HG03565 (cell line): Measurements from ENCODE around the gene ZNF785.
"Not testable (repeated sequence)": the region's sequence is repeated elsewhere in the genome, so short reads cannot be mapped to it uniquely, and the experiment has no call there.

Source experiments
- ATAC-seq: cut with Tn5 transposase; IDR thresholded peaks from one replicate; pipeline ENCODE4 v1.9.1; 2021; ENCODE audit warnings: mild to moderate bottlenecking, moderate library complexity; ENCODE audit not compliant: unreplicated experiment

ZNF785 gene

DNA sequence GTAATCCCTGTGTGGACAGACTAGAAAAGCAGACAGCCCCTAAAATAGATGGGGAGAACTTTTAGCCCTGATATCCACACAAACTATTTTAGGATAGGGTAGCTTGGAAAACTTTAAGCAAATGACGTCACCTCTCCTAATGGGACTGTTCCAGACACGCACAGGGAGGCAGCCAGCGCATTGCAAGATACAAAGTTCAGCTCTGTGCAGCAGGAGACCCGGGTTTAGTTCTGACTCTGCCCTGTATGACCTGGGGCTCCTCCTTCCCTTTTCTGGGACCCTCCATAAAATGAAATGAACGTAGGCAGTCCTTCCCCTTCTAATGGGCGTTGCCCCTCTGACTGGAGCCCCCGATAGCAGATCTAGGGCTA lies 18.4 kb upstream of the ZNF785 start:
- ATAC-seq = no peak

DNA sequence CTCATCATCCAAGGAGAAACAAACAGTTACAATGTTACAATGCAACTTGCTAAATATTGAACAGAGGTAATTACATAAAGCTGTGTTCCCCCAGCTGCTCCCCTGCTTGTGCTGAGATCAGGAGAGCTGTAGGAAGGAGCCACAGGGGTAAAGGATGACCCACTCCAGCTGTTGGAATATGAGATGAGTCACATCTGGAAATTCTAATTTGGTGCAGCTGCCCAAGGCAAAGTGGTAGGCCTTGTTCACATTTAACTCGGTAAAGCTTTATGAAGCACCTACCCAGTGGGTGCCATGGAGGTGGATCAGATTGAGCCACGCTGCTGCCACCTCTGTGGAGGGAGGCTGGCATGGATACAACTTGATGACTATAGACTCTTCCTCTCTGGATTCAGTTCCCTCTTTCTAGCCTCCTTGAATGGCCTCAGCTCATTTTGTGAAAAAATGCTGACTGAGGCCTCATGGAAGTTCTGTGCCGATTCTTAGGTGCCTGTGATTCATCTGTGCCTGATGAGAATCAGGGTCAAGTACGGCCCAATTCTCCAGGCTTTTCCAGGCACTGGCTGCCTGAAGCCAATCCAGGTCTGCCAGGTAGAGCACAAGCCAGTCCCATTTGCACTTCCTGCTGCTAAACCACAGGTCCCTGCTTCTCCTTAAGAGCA lies 17.2 kb upstream of the ZNF785 start:
- no peak for ATAC-seq

DNA sequence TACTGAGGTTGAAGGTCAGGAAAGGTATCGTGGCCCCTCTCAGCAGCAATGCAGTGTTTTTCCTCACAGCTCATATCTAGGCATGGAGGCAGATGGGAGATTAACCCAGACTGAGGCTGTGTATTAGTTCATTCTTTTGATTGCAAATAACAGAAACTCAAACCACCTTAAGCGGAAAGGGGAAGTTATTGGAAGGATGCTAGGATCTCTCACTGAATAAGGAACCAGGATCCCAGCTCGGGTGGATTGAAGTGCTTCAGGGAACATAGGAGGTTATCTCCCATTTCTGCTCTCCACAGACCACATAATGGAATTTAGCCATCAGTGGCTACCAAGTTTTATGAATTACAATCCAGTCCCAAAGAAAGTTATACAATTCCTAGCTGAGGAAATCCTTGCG lies 16.5 kb upstream of the ZNF785 start:
- no peak for ATAC-seq

DNA sequence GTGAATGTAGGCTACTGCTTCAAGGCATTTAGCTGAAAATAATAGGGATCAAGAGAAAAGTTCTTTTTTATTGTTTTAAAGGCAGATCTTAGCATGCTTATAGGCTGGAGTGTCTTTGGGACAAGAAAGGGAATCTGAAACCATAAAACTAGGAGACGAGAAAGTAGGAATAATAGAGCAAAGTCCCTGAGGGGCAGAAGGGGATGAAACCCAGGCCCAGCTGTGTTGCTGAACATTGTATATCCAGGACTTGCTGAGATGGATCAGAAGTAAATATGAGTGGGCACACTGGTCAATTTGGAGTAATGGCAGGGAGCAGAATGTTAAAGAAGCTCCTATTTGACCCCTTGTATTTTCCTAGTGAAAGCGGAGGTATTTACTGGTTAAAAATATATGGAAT lies 15.4 kb upstream of the ZNF785 start:
- ATAC-seq = no peak

DNA sequence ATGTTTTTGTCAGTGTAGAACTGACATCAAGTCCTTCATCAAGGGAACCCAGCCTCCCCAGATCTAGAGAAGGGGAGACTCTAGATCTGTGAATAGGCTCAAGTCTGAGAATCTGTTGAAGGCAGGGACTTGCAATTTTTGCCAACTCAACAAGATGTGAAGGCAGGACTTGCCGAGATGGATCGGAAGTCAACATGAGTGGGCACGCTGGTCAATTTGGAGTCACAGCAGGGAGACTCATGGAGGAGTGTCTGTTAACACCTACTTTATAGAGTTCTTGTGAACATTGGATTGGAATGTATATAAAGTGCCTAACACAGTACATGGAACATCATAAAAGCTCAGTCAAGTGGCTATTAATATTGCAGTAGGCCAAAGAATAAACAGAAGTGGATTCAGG lies 14.7 kb upstream of the ZNF785 start:
- ATAC-seq = no peak

DNA sequence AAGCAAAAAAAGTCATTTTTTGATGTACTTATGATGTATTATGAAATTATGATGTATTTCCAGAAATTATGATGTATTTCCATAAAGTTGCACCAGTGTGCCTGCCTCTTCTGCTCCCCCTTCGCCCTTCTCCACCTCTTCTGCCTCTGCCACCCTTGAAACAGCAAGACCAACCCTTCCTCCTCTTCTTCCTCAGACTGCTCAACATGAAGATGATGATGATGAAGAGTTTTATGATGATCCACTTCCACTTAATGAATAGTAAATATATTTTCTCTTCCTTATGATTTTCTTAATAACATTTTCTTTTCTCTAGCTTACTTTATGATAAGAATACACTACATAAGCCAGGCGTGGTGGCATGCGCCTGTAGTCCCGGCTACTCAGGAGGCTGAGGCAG lies 7.4 kb upstream of the ZNF785 start:
- no peak for ATAC-seq

DNA sequence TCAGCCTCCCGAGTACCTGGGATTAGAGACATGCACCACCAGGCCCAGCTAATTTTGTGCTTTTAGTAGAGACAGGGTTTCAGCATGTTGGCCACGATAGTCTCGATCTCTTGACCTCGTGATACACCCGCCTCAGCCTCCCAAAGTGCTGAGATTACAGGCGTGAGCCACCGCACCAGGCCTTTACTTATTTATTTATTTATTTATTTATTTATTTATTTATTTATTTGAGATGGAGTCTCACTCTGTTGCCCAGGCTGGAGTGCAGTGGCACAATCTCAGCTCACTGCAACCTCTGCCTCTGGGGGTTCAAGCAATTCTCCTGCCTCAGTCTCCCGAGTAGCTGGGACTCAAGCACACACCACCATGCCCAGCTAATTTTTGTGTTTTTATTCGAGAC lies 5.4 kb upstream of the ZNF785 start:
- ATAC-seq = not testable (repeated sequence)

DNA sequence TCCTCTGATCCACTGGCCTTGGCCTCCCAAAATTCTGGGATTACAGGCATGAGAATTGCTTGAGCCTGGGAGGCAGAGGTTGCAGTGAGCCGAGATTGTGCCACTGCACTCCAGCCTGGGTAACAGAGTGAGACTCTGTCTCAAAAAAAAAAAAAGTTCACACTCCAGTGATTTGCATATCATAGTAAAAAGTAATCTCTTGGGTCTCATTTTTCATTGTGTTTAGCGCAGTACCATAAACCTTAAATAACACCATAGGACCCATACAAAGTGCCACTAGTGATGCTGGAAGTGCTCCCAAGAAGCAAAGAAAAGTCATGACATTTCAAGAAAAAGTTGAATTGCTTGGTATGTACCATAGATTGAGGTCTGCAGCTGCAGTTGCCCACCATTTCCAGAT lies 4.1 kb upstream of the ZNF785 start:
- not testable (repeated sequence) for ATAC-seq

DNA sequence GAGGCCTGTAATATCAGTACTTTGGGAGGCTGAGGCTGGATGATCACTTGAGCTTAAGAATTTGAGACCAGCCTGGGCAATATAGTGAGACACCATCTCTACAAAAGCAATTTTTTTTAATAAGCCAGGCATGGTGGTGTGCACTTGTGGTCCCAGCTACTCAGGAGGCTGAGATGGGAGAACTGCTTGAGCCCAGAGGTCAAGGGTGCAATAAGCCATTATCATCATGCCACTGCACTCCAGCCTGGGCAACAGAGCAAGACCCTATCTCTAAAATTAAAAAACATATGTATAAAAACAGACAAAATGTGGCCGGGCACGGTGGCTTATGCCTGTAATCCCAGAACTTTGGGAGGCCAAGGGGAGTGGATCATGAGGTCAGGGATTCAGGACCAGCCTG lies 3.2 kb upstream of the ZNF785 start:
- no peak for ATAC-seq

DNA sequence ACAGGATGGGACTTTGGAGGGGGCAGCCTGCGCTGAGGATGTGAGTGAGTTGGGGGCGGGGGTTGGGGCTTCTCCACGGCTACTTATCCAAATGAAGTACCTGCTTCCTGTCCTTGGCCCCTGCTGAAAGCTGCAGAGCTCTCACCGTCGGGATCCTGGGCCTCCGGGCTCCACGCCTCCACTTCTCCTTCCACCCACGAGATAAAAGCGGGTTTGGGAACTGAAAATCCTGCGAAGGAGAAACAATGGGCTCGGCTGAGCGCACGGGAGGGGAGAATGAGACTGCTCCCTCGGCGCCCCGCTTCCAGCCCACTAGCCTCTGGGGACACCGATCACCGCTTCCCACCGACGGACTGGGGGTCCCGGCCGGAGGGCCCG lies 486 bp downstream of the ZNF785 start:
- ATAC-seq = no peak

DNA sequence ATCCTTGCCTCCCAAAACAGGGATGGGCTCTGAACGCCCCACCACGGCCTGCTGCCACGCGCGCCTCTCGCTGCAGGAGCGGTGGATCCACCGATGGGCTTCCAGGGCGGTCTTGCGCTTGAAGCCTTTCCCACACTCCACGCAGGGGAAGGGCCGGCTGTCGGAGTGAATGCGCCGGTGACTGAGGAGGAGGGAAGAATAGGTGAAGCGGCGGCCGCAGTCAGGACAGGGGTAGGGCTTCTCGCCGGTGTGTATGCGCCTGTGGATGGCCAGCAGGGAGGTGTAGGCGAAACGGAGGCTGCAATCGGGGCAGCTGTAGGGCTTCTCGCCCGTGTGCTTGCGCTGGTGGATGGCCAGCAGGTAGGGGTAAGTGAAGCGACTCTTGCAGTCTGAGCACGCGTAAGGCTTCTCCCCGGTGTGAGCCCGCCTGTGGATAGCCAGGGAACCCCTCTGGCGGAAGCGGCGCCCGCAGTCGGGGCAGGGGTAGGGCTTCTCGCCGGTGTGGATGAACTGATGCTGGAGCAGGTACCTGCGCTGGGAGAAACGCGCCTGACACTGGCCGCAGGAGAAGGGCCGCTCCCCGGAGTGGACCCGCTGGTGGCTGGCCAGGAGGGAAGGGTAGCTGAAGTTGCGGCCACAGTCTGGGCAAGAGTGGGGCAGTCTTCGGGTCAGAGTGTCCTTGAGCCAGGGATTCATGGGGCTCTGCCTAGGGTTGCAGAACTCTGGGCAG lies 2.7 kb downstream of the ZNF785 start:
- no peak for ATAC-seq

DNA sequence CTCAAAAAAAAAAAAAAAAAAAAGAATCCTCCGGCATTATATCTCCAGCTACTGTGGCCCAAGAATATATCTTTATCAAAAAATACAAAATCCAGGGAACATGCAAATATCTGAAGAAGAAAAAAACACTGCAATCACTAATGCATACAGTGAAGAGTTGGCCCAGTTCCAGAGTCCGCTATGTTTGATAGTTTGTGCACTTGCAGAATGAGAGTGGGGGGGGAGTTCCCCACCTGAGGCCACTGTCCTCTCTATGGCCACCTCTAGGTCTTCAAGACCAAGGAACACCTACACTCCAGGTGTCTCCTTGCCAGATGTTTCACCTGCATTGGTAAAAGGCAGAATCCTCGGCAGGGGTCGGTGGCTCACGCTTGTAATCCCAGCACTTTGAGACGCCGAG lies 4.0 kb downstream of the ZNF785 start:
- ATAC-seq = no peak

DNA sequence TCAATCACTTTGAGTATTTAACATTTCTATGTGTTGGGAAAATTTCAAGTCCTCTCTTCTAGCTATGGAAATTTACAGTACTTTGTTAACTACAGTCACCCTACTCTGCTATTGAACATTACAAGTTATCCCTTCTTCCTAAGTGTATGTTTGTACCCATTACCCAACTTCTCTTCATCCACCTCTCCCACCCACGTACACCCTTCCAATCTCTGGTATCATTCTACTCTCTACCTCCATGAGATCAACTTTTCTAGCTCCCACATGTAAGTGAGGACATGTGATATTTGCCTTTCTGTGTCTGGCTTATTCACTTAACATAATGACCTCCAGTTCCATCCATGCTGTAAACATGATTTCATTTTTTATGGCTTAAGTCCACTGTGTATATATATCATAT lies 10.8 kb downstream of the ZNF785 start:
- no peak for ATAC-seq

DNA sequence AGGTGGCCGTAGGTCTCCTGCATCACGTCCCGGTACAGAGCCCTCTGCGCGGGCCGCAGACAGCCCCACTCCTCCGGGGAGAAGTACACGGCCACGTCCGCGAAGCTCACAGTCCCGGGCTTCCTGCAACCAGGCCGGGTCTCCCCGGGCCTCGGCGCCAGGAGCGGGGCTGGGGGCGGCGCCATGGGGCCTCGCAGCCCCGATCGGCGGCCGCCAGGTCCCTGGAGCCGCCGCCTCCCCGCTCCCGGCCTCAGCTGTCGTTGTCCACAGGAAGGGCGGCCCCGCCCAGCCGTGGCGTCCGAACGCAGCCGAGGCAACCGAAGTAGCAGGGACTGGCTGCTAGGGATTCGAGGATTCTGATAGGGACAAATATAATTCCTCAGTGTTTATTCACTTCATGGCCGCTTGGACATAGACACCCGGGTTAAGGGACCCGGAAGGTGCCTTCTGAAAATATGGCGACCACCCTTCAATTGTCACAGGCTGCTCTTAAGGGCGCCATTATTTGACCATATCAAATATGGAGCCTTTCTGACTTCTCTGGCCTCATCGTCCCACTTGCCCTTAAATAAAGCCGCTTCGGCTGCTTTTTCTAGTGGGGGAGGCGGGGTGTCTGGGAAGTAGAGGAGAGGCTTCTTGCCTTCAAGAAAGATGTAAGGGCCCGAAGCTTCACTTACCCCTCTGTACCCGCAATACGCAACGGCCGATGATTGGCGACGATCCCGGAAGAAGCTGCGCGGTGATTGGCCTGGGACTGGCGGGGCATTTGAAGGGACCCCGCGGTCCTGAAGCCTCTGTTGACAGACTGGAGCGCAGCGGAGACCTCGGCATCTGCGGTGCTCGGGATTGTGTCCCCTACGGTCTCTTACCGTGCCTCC lies 13.8 kb downstream of the ZNF785 start, which contains the start of gene ZNF688:
Gene ZNF688 (minus strand): TSS at position 270 of the 878 bp plus-strand sequence. CDS start 85 bp downstream, at position 185.
- ATAC-seq = peak; percentile 52

DNA sequence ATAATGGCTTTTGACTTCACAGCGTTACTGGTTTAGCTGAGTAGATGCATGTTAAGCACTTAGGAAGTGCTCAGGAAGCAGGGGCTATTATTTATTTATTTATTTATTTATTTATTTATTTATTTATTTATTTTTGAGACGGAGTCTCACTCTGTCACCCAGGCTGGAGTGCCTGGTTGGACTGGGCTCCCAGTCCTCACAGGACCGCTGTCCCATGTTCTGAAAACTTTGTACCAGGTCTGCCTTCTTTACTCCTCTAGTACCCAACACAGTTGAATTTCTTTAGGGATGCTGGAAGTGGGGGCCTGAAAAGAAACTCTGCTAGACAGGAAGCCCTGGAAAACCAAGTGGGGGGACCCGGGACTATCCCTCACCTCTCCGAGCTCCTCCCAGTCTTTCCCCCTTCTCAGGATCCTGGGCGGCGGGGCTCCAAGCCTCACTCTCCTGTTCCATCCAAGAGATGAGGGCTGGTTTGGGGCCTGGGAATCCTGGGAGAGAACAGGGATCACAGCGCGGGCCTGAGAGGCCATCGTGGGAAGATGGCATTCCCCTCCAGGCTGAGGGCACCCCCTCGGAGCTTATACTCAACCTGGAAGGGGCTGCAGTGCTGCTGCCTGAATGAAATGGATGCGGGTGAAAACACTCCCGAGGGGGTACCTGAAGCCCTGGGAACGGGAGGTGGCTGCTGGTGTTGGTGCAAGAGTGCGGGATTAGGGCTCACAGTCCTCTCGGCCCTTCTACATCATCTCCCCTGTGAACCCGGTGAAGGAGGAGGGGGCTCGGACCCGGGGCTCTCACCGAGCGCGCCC lies 14.7 kb downstream of the ZNF785 start:
- ATAC-seq = no peak

DNA sequence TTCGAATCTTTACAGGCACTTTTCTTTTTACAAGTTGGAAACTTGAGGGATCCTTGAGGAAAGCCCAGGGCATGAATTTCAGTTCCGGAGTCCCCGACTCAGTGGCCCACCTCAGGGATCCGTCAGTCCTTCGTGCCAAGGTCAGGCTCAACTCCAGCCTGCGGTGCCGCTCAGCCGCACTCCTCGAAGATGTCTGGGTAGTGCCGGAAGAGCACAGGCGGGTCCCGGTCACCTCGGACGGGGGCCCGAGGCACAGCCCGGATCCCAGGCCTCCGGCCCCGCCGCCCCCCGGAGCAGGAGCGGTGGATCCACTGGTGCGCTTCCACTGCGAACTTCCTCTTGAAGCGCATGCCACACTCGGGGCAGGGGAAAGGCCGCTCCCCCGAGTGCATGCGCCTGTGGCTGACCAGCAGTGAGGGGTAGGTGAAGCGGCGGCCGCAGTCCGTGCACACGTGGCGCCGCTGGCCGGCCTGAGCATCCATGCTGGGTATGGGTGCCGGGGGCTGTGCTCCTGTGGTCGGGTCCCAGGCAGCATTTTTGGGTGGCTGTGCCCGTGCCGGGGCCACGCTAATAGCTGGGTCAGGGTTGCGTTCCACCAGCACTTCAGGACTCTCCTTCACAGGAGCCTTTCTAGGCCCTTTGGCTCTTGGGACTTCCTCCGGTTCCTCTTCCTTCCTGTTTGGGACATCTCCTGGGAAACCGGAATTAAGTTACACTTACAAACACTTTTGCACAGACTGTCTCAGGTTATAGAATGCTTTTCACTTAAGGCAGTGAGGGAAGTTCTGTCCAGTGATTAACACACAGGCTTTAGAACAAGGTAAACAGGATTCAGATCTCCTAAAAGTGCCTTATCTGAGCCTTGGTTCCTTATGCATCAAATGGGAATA lies 15.5 kb downstream of the ZNF785 start:
- ATAC-seq = no peak

DNA sequence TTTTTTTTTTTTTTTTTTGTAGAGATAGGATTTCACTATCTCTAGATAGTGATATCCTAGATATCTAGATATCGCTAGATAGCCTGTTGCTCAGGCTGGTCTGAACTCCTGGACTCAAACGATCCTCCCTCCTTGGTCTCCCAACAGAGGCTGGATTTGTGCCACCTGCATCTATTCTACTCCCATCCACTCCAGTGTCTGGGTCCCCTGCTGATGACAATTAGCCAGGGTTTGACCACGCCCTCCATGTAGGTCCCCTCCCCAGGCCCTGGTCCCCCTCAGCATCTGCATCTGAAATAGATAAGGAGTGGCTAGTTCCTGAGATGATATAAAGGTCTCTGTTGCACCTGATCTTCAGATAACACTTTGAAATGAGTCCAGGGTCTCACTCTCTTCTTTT lies 16.2 kb downstream of the ZNF785 start:
- no peak for ATAC-seq

DNA sequence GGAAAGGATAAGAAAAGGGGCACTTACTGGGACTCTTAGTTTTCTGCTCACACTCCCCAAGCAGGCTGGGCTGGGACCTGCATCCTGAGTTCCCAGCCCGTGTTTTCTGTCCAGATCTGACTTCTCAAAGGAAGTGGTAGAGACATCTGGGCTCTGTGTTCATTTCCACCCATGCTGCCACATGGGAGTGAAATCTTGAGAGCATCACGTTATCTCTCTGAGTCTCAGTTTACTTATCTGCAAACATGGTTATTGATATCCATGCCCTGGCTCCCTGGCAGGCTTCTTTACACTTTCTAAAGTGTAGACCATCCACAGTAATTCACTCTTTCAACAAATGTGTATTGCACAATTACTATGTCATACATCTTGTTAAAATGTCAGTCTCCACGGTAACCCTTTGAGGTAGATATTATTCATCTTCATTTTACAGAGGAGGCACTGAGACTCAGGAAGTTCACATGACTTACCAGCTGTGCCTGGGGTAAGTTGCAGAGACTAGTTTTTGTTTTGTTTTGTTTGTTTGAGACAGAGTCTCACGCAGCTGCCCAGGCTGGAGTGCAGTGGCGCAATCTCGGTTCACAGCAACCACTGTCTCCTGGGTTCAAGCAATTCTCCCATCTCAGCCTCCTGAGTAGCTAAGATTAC lies 17.4 kb downstream of the ZNF785 start:
- no peak for ATAC-seq

DNA sequence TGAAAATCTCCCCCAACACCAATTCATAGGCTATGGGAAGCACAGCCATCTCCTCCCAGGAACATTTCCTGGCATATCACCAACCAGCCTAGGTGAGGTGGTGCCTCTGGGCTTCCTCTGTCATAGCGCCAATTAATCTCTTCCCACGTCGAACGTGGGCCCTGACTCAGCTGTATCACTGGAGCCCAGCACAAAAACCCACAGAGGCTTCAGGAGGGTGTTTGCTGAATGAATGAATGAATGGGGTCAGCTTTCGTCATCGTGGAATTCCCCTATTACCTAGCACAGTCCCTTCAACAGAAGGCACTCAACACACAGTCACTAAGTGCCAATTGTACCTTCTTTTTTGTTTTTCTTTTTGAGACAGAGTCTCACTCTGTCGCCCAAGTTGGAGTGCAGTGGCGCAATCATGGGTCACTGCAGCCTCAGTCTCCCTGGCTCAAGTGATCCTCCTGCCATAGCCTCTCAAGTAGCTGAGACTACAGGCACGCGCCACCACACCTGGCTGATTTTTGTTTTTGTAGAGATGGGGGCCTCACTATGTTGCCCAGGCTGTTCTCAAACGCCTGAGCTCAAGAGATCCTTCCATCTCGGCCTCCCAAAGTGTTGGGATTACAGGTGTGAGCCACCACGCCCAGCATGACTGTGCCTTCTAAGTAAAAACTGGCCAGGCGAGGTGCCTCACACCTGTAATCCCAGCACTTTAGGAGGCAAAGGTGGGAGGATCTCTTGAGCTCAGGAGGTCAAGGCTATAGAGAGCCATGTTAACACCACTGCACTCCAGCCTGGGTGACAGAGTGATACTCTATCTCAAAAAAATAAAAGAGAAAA lies 18.1 kb downstream of the ZNF785 start:
- no peak for ATAC-seq
